GM21515 (cell line): Measurements from ENCODE around the gene NDUFS6.
"Not testable (repeated sequence)": the region's sequence is repeated elsewhere in the genome, so short reads cannot be mapped to it uniquely, and the experiment has no call there.

Experiments
- ATAC-seq: cut with Tn5 transposase; IDR thresholded peaks from one replicate; pipeline ENCODE4 v1.9.1; 2021; ENCODE audit not compliant: unreplicated experiment

NDUFS6 gene

DNA sequence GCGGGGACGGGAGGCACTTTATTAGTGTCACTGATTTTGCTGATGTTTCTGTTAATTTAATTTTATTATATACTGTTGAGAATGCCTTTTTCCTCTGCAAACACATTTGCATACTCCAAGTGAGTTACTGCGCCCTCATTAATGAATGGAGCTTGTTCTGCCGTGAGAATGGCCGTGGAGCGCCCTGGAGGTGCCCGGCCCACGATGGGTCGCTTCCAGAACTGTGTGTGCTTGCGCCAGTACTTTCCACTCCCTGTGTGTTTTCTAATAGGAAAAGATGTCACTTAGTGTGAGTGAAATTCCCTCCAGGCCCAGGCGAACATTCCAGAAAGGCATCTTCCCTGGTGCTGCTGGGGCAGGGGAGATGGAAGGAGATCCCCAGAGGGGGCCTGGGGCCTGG is 30.1 kb downstream of the NDUFS6 start:
- ATAC-seq = no peak

GRCh38 chr5:1831677-1832313 is 30.6 kb downstream of the NDUFS6 start:
- ATAC-seq = no peak

DNA sequence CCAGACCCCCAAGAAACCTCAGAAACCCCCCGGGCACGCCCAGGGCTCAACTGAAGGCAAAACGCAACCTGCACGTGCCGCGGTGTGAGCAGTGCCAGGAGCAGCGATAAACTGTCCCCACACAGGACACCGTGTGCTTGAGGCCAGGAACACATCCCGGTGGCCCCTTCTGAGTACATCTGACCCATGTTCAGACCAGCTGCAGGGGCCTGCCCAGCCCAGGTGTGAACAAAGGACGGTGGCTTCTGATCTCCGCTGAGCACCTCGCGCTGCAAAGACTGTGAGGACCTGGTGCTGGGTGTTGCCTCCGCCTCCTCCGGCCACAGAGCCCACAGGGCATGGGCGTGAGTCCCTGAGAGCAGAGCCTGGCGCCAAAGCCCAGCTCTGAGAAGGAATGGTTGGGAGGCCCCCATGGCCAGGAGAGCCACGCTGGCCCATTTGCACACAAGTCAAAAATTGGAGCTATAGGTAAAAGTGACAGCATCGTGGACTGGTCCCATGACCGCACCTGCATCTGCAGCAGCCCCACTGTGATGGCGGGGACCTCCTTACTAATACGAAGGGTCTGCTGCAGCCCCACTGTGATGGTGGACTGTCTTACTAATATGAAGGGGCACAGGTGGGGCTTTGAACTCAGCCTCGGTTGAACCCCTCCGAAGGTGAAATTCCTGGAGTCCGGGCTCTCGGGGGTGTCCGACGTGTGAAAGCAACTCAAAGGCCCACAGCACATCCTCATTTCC is 31.5 kb downstream of the NDUFS6 start:
- no peak for ATAC-seq

- ATAC-seq = no peak
Measured at GRCh38 chr5:1833264-1834021, 32.2 kb downstream of the NDUFS6 start.

- no peak for ATAC-seq
Measured at GRCh38 chr5:1834022-1834551, 32.9 kb downstream of the NDUFS6 start.

GRCh38 chr5:1834721-1835429 is 33.7 kb downstream of the NDUFS6 start:
- no peak for ATAC-seq

DNA sequence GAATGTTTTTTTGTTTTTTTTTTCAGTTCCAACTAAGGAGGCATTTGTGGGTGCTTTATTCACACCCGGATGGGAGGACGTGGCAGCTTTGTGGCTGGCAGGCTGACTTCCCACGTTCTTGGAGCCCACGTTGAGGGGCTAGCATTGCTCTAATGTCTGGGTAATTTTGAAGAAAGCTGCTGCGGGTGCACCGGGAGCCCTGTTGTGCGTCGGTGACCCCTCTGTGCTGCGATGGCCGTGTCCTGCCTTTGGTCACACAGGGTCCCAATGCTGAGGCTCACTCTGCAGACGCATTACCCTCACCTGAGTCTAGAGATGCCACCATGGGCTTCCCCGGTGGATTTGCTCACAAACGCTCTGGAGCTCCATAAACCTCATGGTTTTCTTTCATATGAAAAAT is 34.2 kb downstream of the NDUFS6 start:
- ATAC-seq = no peak

DNA sequence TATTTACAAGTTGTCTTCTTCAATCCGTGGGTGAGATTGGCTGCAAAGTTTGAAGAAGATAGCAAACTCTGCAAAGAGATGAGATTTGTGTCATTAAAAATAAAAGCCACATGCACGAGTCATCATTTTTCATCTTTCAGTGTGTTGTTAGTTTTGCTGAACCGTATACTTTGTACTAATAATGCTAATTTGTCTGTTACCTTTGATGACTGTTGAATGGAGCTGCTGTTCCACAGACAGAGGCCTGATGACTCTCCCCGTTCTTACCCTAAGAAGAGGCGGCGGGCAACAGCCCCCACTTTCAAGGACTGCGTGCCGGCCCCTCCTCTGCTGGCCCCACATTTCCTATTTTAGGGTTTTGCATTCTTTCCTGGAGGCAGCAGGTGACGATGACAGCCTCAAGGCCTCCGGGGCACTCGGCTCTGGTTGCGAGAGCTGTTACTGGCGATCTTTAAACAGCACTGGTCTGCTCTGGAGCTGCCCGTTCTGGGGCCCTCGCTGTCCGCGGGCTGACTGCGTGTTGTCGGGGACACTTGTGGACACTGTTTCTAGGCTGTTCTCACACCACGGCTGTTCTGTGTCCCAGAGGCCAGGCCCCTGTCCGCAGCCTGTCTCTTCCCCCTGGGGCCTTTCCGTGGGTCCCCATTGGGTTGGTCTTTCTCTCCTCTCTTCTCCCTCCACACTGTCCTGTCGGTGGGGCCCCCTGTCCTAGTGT is 35.1 kb downstream of the NDUFS6 start:
- no peak for ATAC-seq

DNA sequence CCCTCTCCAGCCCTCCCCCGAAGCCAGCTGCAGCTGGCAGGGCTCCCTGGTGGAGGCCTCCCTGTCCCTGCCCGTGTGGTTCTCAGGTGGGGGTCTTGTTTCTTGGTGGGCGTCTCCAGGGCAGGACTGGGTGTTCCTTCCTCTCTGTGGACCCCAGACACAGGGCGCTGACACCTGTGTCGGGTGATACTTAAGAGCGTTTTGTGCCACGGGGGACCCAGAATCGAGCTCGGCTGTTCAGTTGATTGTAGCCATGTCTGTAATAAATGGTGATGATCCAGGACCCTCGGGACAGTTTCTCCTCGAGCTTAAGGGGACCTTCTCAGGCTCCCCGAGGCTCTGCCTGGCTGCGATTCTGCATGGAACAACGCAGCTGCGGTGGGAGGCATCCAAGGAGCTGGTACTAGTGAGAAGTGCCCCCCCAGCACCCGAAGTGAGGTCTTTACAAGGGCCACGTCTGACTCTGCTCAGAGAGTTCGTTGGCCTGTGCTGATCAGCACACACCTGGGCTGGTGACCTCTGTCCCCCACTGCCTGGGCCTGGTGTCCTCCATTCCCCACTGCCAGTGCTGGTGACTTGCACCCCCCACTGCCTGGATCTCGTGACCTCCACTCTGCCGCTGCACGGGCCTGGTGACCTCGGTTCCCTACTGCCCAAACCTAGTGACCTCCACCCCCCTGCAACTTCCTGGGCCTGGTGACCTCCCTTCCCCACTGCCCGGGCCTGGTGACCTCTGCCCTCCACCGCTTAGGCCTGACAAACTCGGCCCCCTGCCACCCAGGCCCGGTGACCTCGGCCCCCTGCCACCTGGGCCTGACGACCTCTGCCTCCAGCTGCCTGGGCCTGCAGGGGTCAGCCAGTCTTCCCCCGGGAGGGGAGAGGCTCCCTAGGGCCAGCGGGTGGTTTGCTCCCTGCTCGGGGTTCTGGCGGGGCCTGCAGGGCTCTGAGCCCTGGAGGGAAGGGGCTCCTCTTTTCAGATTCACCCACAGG is 36.0 kb downstream of the NDUFS6 start:
- no peak for ATAC-seq

DNA sequence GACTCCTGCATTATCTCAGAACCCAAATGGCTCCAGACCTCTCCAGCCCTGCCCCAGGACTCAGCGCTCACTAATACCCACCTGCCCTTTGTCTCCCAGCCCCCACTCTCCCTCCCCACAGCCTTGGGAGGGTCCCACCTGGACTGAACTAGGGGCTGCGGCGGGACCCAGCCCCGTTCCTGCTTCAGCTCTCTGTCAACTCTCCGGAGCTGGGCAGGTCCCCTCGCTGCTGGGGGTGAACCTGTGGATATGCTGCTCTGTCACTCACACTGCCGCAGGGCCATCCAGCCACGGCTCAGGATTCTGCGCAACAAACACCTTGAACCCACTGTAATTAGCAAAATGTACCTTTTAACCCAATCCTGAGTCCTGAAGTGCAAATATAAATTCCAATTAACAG is 36.8 kb downstream of the NDUFS6 start:
- ATAC-seq = no peak

DNA sequence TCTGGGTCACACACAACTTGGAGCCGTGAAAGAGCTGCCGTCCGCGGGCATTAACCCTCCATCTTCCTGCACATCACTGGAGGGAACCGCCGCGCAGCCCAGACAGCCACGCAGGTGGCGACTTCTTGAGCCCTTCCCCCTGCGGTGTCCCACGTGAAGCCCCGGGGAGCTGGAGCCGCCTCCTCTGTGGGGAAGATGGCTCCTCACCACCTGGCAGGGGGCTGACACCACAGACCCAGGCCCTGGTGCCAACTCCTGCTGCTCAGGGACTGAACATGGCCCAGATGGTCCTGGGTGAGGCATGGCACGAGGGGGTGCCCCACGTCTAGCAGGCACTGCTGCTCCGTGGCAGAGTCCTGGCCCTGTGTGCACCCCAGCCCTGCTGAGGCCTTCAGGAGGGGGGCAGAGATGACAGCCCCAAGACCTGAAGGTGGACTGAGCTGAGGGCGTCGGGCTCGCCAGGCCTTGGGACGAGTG is 38.9 kb downstream of the NDUFS6 start:
- ATAC-seq = no peak

GRCh38 chr5:1840741-1841521 is 39.7 kb downstream of the NDUFS6 start:
- no peak for ATAC-seq

- no peak for ATAC-seq
Measured at GRCh38 chr5:1842004-1842819, 41.0 kb downstream of the NDUFS6 start.

DNA sequence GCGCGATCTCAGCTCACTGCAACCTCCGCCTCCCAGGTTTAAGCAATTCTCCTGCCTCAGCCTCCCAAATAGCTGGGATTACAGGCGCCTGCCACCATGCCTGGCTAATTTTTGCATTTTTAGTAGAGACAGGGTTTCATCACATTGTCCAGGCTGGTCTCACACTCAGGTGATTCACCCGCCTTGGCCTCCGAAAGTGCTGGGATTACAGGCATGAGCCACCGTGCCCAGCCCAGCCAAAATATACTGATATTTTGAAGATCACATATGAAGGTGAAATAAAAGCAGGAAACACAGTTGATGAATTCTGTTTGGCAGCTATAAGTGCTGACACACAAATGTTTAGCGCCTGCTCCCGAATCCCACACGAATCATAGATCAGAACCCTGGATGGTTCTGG is 42.6 kb downstream of the NDUFS6 start:
- ATAC-seq = not testable (repeated sequence)

GRCh38 chr5:1844708-1845436 is 43.7 kb downstream of the NDUFS6 start:
- no peak for ATAC-seq

GRCh38 chr5:1845696-1846095 is 44.5 kb downstream of the NDUFS6 start:
- no peak for ATAC-seq

- ATAC-seq = no peak
Measured at GRCh38 chr5:1846583-1846982, 45.4 kb downstream of the NDUFS6 start.
